ENCODE results near the gene MYH13.

GRCh38 chr17:10278218-10278617, 94.6 kb downstream of the MYH13 start:
- TF ChIP-seq CTCF (conservative IDR thresholded peaks at IDR 0.05; ENCODE audit: low read length) (no peak), EZH2phosphoT487 (IDR thresholded peaks at IDR 0.05; ENCODE audit: borderline replicate concordance, low read depth, low read length) (no peak)
